CD4-positive, alpha-beta T cell treated with Interleukin-1 beta for 1 hour (primary cell): ENCODE results near the gene NR0B1.

ENCODE experiments used
- DNase-seq, 2 donors: peaks; one replicate each; pipeline ENCODE4 v3.0.0-alpha.2; 2020 to 2022

The NR0B1 gene, protein sequence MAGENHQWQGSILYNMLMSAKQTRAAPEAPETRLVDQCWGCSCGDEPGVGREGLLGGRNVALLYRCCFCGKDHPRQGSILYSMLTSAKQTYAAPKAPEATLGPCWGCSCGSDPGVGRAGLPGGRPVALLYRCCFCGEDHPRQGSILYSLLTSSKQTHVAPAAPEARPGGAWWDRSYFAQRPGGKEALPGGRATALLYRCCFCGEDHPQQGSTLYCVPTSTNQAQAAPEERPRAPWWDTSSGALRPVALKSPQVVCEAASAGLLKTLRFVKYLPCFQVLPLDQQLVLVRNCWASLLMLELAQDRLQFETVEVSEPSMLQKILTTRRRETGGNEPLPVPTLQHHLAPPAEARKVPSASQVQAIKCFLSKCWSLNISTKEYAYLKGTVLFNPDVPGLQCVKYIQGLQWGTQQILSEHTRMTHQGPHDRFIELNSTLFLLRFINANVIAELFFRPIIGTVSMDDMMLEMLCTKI

DNA sequence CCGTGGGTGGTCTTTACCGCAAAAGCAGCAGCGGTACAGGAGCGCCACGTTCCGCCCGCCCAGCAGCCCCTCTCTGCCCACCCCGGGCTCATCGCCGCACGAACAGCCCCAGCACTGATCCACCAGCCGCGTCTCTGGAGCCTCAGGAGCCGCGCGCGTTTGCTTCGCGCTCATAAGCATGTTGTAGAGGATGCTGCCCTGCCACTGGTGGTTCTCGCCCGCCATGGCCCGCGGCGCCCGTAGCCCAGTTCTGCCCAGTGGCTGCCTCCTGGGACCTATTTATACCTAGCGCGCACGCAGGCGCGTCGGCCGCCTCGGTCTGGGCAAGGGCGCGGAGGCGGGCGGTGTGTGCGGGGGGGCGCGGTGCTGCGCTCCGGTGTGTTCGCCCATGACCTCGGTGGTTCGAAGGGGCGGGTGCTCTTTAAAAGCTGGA is at the start of gene NR0B1:
Gene NR0B1 (minus strand): TSS at position 252 of the 433 bp plus-strand sequence. CDS start 27 bp downstream, at position 225.
- DNase-seq = no peak

DNA sequence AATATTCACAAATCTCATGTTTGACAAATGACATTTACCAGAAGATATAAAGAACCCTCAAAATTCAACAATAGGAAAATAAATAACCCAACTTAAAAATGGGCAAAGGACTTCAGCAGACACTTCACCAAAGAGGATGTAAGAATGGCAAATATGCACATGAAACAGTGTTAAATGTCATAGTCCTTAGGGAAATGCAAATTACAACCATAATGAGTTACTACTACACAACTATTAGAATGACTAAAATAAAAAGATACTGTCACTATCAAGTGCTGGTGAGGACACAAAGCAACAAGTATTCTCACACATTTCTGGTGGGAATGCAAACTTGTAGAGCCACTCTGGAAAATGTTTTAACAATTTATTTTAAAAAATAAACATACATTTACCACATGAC is 40.8 kb upstream of the NR0B1 start:
- no peak for DNase-seq

GRCh38 chrX:30343206-30343605 is 34.0 kb upstream of the NR0B1 start:
- no peak for DNase-seq

GRCh38 chrX:30340753-30341152 is 31.6 kb upstream of the NR0B1 start:
- no peak for DNase-seq

- no peak for DNase-seq
Measured at GRCh38 chrX:30327762-30328161, 18.6 kb upstream of the NR0B1 start.

- DNase-seq = no peak
Measured at GRCh38 chrX:30317308-30317707, 8.1 kb upstream of the NR0B1 start.

DNA sequence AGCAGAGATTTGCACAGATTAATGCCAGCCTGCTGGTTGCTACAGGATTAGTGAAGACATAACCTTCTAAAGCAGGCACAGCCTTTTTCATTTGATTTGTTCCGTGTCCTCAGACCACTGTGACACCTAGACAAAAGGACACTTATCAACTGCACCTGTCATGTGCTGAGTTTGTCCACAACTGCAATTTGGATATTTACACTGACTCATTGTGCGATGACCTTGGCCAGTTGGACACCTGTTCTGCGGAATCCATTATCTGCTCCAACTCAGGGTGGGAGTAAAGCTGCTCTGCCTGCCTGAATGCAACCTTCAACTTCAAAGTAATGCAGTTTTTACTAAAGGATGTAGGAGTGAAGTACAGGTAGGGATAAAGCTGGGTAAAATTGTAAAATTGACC is 4.1 kb upstream of the NR0B1 start:
- no peak for DNase-seq

DNA sequence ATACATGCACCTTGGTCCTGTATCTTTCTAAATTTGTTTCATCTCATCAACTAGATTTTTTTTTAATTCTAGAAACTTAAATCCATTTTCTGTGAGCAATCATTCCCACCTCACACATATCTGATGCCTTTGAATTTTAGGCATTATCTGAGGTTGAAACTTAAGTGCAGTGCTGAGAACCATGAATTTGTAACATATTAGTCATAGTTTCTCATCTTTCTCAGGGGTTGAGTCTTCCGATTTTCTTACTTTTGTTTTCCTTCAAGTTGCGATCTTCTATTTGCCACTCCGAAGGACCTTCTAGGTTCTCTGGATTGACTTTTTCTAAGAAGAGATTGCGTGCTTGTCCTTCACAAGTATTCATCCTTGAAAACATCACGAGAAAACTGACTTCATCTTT is 3.7 kb upstream of the NR0B1 start:
- no peak for DNase-seq

- DNase-seq = no peak
Measured at GRCh38 chrX:30310429-30311206, 1.4 kb upstream of the NR0B1 start.

DNA sequence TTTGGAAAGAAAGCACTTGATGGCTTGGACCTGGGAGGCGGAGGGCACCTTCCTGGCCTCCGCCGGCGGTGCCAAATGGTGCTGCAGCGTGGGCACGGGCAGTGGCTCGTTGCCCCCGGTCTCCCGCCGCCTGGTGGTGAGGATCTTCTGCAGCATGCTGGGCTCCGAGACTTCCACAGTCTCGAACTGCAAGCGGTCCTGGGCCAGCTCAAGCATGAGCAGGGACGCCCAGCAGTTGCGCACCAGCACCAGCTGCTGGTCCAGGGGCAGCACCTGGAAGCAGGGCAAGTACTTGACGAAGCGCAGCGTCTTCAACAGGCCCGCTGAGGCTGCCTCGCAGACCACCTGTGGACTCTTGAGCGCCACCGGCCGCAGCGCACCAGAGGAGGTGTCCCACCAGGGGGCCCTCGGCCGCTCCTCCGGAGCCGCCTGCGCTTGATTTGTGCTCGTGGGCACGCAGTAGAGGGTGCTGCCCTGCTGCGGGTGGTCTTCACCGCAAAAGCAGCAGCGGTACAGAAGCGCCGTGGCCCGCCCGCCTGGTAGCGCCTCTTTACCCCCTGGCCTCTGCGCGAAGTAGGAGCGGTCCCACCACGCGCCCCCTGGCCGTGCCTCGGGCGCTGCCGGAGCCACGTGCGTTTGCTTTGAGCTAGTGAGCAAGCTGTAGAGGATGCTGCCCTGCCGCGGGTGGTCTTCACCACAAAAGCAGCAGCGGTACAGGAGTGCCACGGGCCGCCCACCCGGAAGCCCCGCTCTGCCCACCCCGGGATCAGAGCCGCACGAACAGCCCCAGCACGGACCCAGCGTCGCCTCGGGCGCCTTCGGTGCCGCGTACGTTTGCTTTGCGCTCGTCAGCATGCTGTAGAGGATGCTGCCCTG is 689 bp downstream of the NR0B1 start:
- no peak for DNase-seq

DNA sequence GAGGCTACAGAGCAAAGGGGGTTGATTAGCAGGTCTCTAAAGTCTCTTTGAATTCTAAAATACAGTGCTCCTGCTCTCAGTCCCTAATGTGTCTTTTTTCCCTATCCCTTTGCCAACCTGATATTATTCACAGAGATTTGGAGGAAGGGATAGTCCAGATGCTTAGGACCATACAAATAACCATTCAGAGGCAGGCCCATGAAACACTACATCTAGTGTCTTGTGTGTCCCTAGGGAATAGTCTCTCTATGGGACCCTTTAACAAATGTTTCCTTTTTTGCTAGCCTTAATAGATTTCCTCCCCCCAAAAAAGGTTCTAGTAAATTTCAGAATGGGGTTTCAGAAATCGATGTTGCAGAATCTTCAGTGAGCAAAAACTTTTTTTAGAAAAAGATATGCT is 1.7 kb downstream of the NR0B1 start:
- no peak for DNase-seq

GRCh38 chrX:30304866-30305265 is 4.3 kb downstream of the NR0B1 start:
- DNase-seq = no peak

DNA sequence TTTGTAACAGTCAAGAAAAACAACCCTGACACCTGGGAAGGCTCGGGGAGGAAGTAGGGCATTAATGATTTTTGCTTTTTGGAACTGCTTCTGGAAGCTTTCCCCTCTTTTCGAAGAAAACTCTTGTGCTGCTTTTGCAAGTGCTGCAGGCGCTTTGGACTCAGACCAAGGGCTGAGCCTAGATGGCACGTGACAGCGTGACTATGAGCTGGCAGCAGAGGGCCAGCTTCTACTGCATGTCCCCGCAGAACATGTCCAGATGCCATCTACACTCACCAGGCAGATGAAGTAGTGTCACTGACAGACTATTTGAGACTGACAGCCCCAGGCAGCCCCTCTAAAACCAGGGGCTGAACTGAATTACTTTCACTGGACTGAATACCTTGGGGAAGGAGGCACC is 6.2 kb downstream of the NR0B1 start:
- DNase-seq = no peak

- DNase-seq = no peak
Measured at GRCh38 chrX:30301963-30302362, 7.2 kb downstream of the NR0B1 start.

- DNase-seq = no peak
Measured at GRCh38 chrX:30301208-30301607, 8.0 kb downstream of the NR0B1 start.

GRCh38 chrX:30296408-30297254 is 12.6 kb downstream of the NR0B1 start:
- DNase-seq = no peak

- DNase-seq = no peak
Measured at GRCh38 chrX:30283456-30284200, 25.6 kb downstream of the NR0B1 start.

DNA sequence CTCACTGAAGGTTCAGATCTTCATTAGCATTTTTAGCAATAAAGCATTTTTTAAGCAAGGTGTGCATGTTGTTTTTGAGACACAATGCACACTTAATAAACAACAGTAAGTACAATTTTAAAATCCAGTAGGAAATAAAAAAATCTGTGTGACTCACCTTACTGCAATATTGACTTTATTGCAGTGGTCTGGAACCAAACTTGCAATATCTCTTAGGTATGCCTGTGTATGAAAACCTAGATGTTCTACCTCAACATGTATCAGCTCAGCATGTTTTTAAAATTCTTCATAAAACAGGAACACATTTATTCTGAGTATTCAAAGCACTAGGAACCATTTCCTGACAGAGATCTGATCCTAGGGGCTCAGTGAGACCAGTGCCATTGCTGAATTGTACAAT is 26.7 kb downstream of the NR0B1 start:
- DNase-seq = no peak

DNA sequence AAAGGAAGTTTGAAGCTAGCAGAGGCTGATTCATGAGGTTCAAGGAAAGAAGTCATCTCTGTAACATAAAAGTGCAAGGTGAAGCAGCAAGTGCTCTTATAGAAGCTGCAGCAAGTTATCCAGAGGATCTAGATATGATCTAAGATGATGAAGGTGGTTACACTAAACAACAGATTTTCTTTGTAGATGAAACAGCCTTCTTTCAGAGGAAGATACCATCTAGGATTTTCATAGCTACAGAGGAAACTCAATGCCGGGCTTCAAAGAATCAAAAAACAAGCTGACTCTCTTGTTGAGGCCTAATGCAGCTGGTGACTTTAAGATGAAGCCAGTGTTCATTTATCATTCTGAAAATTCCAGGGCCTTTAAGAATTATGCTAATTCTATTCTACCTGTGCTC is 28.8 kb downstream of the NR0B1 start:
- no peak for DNase-seq

DNA sequence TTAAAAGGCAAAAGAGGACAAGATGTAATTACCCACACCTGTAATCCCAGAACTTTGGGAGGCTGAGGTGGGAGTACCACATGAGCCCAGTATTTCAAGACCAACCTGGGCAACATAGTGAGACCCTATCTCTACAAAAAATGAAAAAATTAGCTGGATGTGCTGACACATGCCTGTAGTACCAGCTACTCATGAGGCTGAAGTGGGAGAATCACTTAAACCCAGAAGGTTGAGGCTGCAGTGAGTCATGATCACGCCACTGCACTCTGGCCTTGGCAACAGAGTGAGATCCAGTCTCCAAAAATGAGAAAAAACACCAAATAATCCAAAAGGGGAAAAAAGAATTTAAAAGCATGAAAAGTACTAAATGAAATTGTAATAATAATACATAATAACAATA is 30.8 kb downstream of the NR0B1 start:
- no peak for DNase-seq

GRCh38 chrX:30275498-30275897 is 33.7 kb downstream of the NR0B1 start:
- DNase-seq = no peak
